Left hindlimb (tissue), 1 donor: ENCODE measurements around the gene NLGN4X.

Experiments used
- DNase-seq: peaks from one replicate; pipeline ENCODE4 v3.0.0-alpha.2; 2018

The NLGN4X gene

DNA sequence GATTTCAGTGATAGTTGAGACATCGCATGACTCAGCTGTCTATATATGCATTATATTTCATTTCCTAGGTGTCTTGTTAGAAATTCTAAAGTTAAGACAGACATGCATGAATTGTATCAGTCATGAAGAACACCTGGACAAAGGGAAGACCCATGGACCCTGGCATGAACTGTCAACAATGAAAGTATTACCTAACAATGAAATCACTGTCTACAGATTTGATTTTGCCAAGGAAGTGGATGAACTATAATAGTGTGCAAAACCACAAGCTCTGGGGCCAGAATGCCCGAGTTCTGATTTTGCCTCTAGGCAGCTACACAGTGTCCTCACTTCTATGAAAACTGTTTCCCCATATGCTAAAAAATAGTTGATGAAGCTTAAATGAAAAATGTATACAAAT is 386.1 kb downstream of the NLGN4X start:
- DNase-seq: no peak
